ENCODE data around the gene MACROD2. TPM values are rescaled to one million over a fixed set of nuclear protein-coding genes. Genes with fewer than 3 reads are reported as not detected.

MACROD2 gene
- total and polyA plus RNA-seq, 4 donors, result 0.66 to 10.5 (median 3.3) TPM

- TF ChIP-seq, protein P1, sequence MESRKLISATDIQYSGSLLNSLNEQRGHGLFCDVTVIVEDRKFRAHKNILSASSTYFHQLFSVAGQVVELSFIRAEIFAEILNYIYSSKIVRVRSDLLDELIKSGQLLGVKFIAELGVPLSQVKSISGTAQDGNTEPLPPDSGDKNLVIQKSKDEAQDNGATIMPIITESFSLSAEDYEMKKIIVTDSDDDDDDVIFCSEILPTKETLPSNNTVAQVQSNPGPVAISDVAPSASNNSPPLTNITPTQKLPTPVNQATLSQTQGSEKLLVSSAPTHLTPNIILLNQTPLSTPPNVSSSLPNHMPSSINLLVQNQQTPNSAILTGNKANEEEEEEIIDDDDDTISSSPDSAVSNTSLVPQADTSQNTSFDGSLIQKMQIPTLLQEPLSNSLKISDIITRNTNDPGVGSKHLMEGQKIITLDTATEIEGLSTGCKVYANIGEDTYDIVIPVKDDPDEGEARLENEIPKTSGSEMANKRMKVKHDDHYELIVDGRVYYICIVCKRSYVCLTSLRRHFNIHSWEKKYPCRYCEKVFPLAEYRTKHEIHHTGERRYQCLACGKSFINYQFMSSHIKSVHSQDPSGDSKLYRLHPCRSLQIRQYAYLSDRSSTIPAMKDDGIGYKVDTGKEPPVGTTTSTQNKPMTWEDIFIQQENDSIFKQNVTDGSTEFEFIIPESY (IDR thresholded peaks at IDR 0.05), result no peak
- no peak for TF ChIP-seq FOXA2 (IDR thresholded peaks at IDR 0.05)
Measured at GRCh38 chr20:14566505-14566904, 571.2 kb downstream of the MACROD2 start (continued).

DNA sequence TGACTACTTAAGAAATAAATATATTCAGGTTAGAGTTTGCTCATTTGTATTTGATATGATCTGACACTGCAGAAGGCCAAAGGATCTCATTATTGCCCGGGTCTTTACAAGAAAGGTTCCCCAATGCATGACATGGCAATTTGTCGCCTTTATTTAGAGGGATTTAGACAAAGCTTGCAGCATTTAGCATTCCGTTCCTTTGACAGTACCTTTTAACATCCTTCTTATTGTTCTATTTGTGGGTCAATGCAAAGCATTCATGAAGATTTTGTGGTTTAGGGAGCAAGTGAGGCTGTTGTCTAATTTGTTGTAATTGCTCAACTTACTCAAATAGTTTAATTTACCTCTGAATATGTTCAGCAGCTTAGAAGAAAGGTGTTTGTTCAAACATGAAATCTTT lies 572.9 kb downstream of the MACROD2 start:
- Histone ChIP-seq H3K9me3 (ENCODE audit: control insufficient read depth in 4 of 4, low read length in 3 of 4) (peaks cover 0 to 2% (median 0%) of the 10 kb centered on the region in 4 donors), H3K27ac (ENCODE audit: low read depth in 1 of 2, low read length in 2 of 2) (no peak overlapping the region), H3K4me3 (ENCODE audit: low read depth in 1 of 3, low read length in 3 of 3) (no peak overlapping the region), H3K36me3 (ENCODE audit: control insufficient read depth in 4 of 4, insufficient read depth in 3 of 4, low read depth in 1 of 4, low read length in 3 of 4) (no peaks in the 10 kb centered on the region), H3K27me3 (ENCODE audit: control insufficient read depth in 4 of 4, insufficient read depth in 4 of 4, low read length in 3 of 4) (no peaks in the 10 kb centered on the region), H3K9ac (ENCODE audit: low read depth in 1 of 2, low read length in 2 of 2) (no peak overlapping the region), H3K4me1 (ENCODE audit: control insufficient read depth in 4 of 4, insufficient read depth in 4 of 4, low read length in 3 of 4) (no peaks in the 10 kb centered on the region)
- DNase-seq (ENCODE audit: low spot score), result no peak
- 90% methylated on average over 3 of the region's 3 CpGs for WGBS
- TF ChIP-seq HNF4G (IDR thresholded peaks at IDR 0.05) (no peak), EGR1 (IDR thresholded peaks at IDR 0.05; ENCODE audit: low read depth in 2 of 2) (no peak), JUND (IDR thresholded peaks at IDR 0.05) (no peak), FOXA1 (IDR thresholded peaks at IDR 0.05) (no peak), TAF1 (conservative IDR thresholded peaks at IDR 0.05) (no peak), GABPA (IDR thresholded peaks at IDR 0.05 in 1 of 2, conservative IDR thresholded peaks at IDR 0.05 in 1 of 2) (no peak), SP1 (IDR thresholded peaks at IDR 0.05) (no peak), NR2F2 (IDR thresholded peaks at IDR 0.05) (no peak), REST (IDR thresholded peaks at IDR 0.05) (no peak), RXRA (IDR thresholded peaks at IDR 0.05) (no peak), HNF4A (conservative IDR thresholded peaks at IDR 0.05) (no peak), FOXA2 (IDR thresholded peaks at IDR 0.05) (no peak), RAD21 (IDR thresholded peaks at IDR 0.05) (no peak), CTCF (IDR thresholded peaks at IDR 0.05; ENCODE audit: low read depth, low read length, missing input control) (no peak), YY1 (IDR thresholded peaks at IDR 0.05) (no peak)
- TF ChIP-seq, protein P2, sequence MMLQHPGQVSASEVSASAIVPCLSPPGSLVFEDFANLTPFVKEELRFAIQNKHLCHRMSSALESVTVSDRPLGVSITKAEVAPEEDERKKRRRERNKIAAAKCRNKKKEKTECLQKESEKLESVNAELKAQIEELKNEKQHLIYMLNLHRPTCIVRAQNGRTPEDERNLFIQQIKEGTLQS (IDR thresholded peaks at IDR 0.05), result no peak
- TF ChIP-seq, protein P3, sequence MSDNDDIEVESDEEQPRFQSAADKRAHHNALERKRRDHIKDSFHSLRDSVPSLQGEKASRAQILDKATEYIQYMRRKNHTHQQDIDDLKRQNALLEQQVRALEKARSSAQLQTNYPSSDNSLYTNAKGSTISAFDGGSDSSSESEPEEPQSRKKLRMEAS (IDR thresholded peaks at IDR 0.05), result no peak
- TF ChIP-seq, protein P1 (IDR thresholded peaks at IDR 0.05), result no peak

Data from liver (tissue), 9 donors.